HFF-Myc (cell line): ENCODE measurements around the gene MYO3A.

Experiments used
- DNase-seq: peaks from one replicate; pipeline ENCODE4 v3.0.0-alpha.2; 2011; ENCODE audit warnings: low read depth; ENCODE audit errors: extremely low read depth
- H3K4me3 ChIP-seq: replicated peaks from 2 replicates; pipeline ENCODE4 v1.5.1; 2011; ENCODE audit warnings: low read depth, mild to moderate bottlenecking, control low read depth, low read length
- CTCF ChIP-seq: IDR thresholded peaks from 2 replicates; pipeline ENCODE4 v1.5.1; 2012; ENCODE audit warnings: mild to moderate bottlenecking, low read depth, low read length, control low read depth; ENCODE audit errors: missing control alignments

Gene MYO3A

GRCh38 chr10:26232174-26232573 lies 298.1 kb downstream of the MYO3A start:
- H3K4me3 ChIP-seq = no peak overlapping the region
- DNase-seq = no peak
- no peak for TF ChIP-seq CTCF

- H3K4me3 ChIP-seq = no peak overlapping the region
- DNase-seq = no peak
- TF ChIP-seq CTCF = no peak
Observed at GRCh38 chr10:26235761-26236160, 301.7 kb downstream of the MYO3A start.

GRCh38 chr10:26238378-26238777 lies 304.3 kb downstream of the MYO3A start:
- TF ChIP-seq CTCF = no peak
- H3K4me3 ChIP-seq = no peak overlapping the region

GRCh38 chr10:26242706-26243350 lies 308.8 kb downstream of the MYO3A start:
- no peak for TF ChIP-seq CTCF
- DNase-seq = no peak
- H3K4me3 ChIP-seq = no peak overlapping the region

More at GRCh38 chr10:26238378-26238777, 304.3 kb downstream of the MYO3A start:
- no peak for DNase-seq

- DNase-seq = no peak
- TF ChIP-seq CTCF = no peak
Observed at GRCh38 chr10:26243351-26243720, 309.3 kb downstream of the MYO3A start.

GRCh38 chr10:26249681-26250080 lies 315.7 kb downstream of the MYO3A start:
- no peak overlapping the region for H3K4me3 ChIP-seq
- no peak for TF ChIP-seq CTCF
- DNase-seq = no peak

More at GRCh38 chr10:26243351-26243720, 309.3 kb downstream of the MYO3A start:
- H3K4me3 ChIP-seq = no peak overlapping the region

GRCh38 chr10:26251925-26252324 lies 317.9 kb downstream of the MYO3A start:
- TF ChIP-seq CTCF = no peak
- DNase-seq = no peak
- no peak overlapping the region for H3K4me3 ChIP-seq
